NB4 (cell line): Measurements from ENCODE around the gene DDX55.

Experiments used
- CTCF ChIP-seq: IDR thresholded peaks from one replicate; pipeline ENCODE4 v1.5.1; 2012; ENCODE audit warnings: low read depth, low read length
- MYC ChIP-seq: IDR thresholded peaks from 2 replicates; pipeline ENCODE4 v1.6.1; 2011; ENCODE audit warnings: low read depth, low read length
- POLR2A ChIP-seq: IDR thresholded peaks from 2 replicates; pipeline ENCODE4 v1.6.1; 2011; ENCODE audit warnings: mild to moderate bottlenecking; ENCODE audit not compliant: insufficient read length; ENCODE audit errors: extremely low read depth

DNA sequence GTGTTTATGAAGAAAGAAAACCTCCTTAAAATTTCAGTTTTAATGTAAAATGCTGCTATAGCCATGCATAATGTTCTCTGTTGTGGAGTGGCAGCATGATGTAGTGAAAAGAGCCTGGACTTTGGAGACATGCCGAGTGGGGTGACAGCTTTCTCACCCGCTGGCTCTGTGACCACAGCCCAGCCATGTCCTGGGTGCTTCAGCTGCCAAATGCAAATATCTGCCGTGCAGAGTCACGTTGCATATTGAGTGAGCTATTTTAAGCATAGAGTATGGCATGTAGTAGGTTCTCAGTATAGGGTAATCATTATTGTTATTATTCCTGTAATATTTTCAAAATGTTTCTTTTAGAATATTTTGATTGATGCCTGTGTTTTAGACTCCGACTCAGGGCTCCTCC is 53.5 kb downstream of the DDX55 start:
- TF ChIP-seq CTCF (no peak), POLR2A (no peak), MYC (no peak)
